Ascending aorta (tissue), 2 donors: ENCODE results near the gene OIT3. TPM values are rescaled to one million over a fixed set of nuclear protein-coding genes. Genes with fewer than 3 reads are reported as not detected.

ENCODE experiments used
- DNase-seq, 2 donors: peaks; one replicate each; pipeline ENCODE4 v3.0.0-alpha.2; 2019; ENCODE audit warnings: low spot score in 2 of 2
- H3K27ac ChIP-seq, 2 donors: fragments of 200-600 bp; sonication (generic); one replicate each; pipeline ENCODE4 v1.5.1; 2016 to 2017; ENCODE audit warnings: mild to moderate bottlenecking in 1 of 2
- H3K27me3 ChIP-seq: fragments of 200-600 bp; sonication (generic); one replicate; pipeline ENCODE4 v1.5.1; 2017
- H3K36me3 ChIP-seq, 2 donors: fragments of 200-600 bp; sonication (generic); one replicate each; pipeline ENCODE4 v1.5.1; 2016
- H3K4me1 ChIP-seq, 2 donors: fragments of 200-600 bp; sonication (generic); one replicate each; pipeline ENCODE4 v1.5.1; 2016 to 2017; ENCODE audit warnings: mild to moderate bottlenecking in 1 of 2
- H3K4me3 ChIP-seq, 2 donors: fragments of 200-600 bp; sonication (generic); one replicate each; pipeline ENCODE4 v1.5.1; 2016 to 2017; ENCODE audit warnings: mild to moderate bottlenecking in 1 of 2
- H3K9me3 ChIP-seq, 2 donors: fragments of 200-600 bp; sonication (generic); one replicate each; pipeline ENCODE4 v1.5.1; 2016
- CTCF ChIP-seq, 3 experiments: fragments of 200-600 bp in 2 of 3; fragments of 450-650 bp in 1 of 3; sonication (generic) in 2 of 3; IDR thresholded peaks; one replicate each; pipeline ENCODE4 v1.5.1; 2016 to 2019; ENCODE audit warnings: antibody characterized with exemption in 3 of 3, mild to moderate bottlenecking in 1 of 3, moderate library complexity in 1 of 3
- intact Hi-C: fragments of 100-400 bp; cut with DNase I; formaldehyde crosslinking; loops from one replicate; pipeline ENCODE4 v1.15.1; 2023
- total RNA-seq: library from RNA; depleted of rRNA; stranded (reverse); fragments of >200 nt; gene quantifications from one replicate; pipeline ENCODE4 v1.1.0, GENCODE V29; 2016

OIT3 gene
- total RNA-seq, 1 donor from 2014 or later, result not detected

GRCh38 chr10:72935361-72935760, 41.8 kb downstream of the OIT3 start:
- Histone ChIP-seq H3K4me1 (no peaks in the 10 kb centered on the region), H3K27ac (no peak overlapping the region), H3K4me3 (no peak overlapping the region), H3K27me3 (no peaks in the 10 kb centered on the region), H3K36me3 (no peaks in the 10 kb centered on the region), H3K9me3 (no peaks in the 10 kb centered on the region)
- no peak for TF ChIP-seq CTCF (IDR thresholded peaks at IDR 0.05)
- no peak for DNase-seq
- intact Hi-C loops, result no loop called here

DNA sequence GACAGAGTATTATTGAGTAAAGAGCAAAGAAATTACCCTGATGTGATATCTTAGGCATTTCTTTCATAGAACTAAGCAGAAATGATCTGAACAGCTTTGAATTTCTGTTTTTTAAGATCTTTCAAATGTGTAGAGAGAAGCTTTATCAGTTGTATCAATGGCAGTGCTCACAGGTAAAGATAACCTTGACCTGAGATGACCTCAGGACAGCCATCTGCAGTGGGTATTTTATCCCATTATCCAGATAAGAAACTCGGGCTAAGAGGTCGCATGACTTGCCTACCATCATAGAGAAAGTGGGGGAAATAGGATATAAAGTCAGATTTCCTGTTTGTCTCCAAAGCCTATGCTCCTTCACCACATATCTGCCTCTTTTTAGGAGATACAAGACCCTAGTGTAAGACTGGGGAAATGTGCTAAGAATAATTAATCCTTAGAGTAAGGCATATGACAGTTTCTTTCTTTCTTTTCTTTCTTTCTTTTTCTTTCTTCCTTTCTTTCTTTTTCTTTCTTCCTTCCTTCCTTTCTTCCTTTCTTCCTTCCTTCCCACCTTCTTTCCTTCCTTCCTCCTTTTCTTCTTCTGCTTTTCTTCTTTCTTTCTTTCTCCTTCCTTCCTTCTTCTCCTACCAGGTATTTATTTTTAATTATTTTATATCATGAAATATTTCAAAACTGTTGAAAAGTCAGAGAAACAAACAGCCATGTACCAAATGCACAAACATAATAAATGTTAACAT, 50.1 kb downstream of the OIT3 start:
- no peak overlapping the region for H3K4me3 ChIP-seq
- intact Hi-C loops, result no loop called here
- H3K27ac ChIP-seq, result no peak overlapping the region
- no peaks in the 10 kb centered on the region for H3K4me1 ChIP-seq
- no peaks in the 10 kb centered on the region for H3K27me3 ChIP-seq
- TF ChIP-seq CTCF (IDR thresholded peaks at IDR 0.05), result no peak
- H3K36me3 ChIP-seq, result no peaks in the 10 kb centered on the region
- H3K9me3 ChIP-seq, result no peaks in the 10 kb centered on the region
- DNase-seq, result no peak

GRCh38 chr10:72946963-72947362, 53.4 kb downstream of the OIT3 start:
- no peak for TF ChIP-seq CTCF (IDR thresholded peaks at IDR 0.05)
- H3K36me3 ChIP-seq, result no peaks in the 10 kb centered on the region
- DNase-seq, result no peak

DNA sequence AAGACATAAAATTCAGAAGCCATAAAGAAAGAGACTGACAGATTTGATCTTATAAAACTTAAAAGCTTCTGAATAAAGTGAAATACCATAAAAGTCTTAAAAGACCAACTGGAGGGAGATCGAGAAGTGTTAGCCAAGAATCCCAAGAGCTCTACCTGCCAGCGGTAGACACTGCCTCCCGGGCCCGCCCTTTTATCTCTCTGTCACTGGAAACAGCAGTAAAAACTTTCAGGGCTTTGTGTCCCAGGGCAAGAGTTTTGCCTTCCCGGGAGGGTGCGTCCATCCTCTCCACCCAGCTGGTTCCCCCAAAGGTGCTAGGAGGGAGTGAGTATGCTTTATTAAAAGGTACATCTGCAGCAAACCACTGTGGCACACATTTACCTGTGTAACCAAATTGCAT, 55.2 kb downstream of the OIT3 start:
- no peak for TF ChIP-seq CTCF (IDR thresholded peaks at IDR 0.05)
- DNase-seq, result no peak
- Histone ChIP-seq H3K27me3 (no peaks in the 10 kb centered on the region), H3K4me3 (no peak overlapping the region), H3K36me3 (no peaks in the 10 kb centered on the region), H3K9me3 (no peaks in the 10 kb centered on the region), H3K27ac (no peak overlapping the region), H3K4me1 (no peaks in the 10 kb centered on the region)
- intact Hi-C loops, result no loop called here

More at GRCh38 chr10:72946963-72947362, 53.4 kb downstream of the OIT3 start:
- Histone ChIP-seq H3K4me3 (no peak overlapping the region), H3K27ac (no peak overlapping the region), H3K4me1 (no peaks in the 10 kb centered on the region), H3K27me3 (no peaks in the 10 kb centered on the region), H3K9me3 (no peaks in the 10 kb centered on the region)
- intact Hi-C loops, result no loop called here

DNA sequence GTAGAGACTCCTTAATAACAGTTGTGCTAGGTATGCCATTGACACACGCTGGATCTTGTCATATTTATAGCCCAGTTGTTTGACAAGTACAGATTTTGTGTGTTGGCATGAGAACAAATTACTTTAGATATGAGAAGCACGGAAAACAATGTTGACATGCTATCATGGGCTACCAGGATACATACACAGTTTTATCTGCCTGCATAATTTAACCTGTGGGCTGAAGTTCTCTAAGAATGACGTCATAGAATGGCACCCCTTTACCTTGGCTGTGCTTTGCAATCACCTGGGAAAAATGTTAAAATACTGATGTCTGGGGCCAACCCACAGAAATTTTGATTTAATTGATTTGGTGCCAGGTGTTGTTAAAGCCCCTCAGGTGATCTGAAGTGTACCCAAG, 58.2 kb downstream of the OIT3 start:
- no peak overlapping the region for H3K27ac ChIP-seq
- no peak for DNase-seq
- no peaks in the 10 kb centered on the region for H3K36me3 ChIP-seq
- no peaks in the 10 kb centered on the region for H3K27me3 ChIP-seq
- H3K9me3 ChIP-seq, result no peaks in the 10 kb centered on the region
- H3K4me3 ChIP-seq, result no peak overlapping the region
- TF ChIP-seq CTCF (IDR thresholded peaks at IDR 0.05), result no peak
- intact Hi-C loops, result no loop called here
- no peaks in the 10 kb centered on the region for H3K4me1 ChIP-seq

DNA sequence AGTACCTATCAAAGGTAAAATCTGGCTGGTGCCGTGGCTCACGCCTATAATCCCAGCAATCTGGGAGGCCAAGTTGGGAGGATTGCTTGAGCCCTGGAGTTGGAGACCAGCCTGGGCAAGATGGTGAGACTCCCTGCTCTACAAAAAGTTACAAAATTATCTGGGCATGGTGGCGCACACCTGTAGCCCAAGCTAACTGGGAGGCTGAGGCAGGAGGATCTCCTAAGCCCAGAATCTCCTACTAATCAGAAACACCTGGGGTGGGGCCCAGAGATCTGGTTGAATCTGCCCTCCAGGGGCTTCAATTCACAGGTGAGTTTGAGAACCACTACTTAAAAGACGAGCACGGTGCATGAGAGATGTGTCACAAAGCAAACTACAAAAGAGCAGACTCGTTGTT, 58.6 kb downstream of the OIT3 start:
- Histone ChIP-seq H3K4me3 (no peak overlapping the region), H3K4me1 (no peaks in the 10 kb centered on the region), H3K27ac (no peak overlapping the region), H3K36me3 (no peaks in the 10 kb centered on the region), H3K27me3 (no peaks in the 10 kb centered on the region), H3K9me3 (no peaks in the 10 kb centered on the region)
- no peak for DNase-seq
- TF ChIP-seq CTCF (IDR thresholded peaks at IDR 0.05), result no peak
- intact Hi-C loops, result no loop called here
